SK-N-SH treated with all-trans-retinoic acid at 6 μM for 48 hours (cell line): ENCODE results near the gene PSMB5.

Source experiments
- ATAC-seq: fragments of 200-7000 bp; cut with Tn5 transposase; 3 replicates; pipeline ENCODE4 v1.9.1; 2020; ENCODE audit warnings: mild to moderate bottlenecking, moderate library complexity
- ARNTL ChIP-seq: fragments of 450-650 bp; formaldehyde crosslinking; IDR thresholded peaks from 2 replicates; pipeline ENCODE4 v1.5.0; 2020; ENCODE audit warnings: low read depth, mild to moderate bottlenecking, moderate library complexity, borderline replicate concordance
- BACH2 ChIP-seq: fragments of 250-450 bp; sonication (Bioruptor Pico); IDR thresholded peaks from 2 replicates; pipeline ENCODE4 v1.9.0; 2021; ENCODE audit warnings: mild to moderate bottlenecking, borderline replicate concordance
- CSDC2 ChIP-seq: fragments of 250-450 bp; sonication (Bioruptor Pico); IDR thresholded peaks from 2 replicates; pipeline ENCODE4 v1.5.0; 2020; ENCODE audit warnings: mild to moderate bottlenecking, moderate library complexity
- ESRRG ChIP-seq: fragments of 250-450 bp; sonication (Bioruptor Pico); IDR thresholded peaks from 2 replicates; pipeline ENCODE4 v1.6.1; 2021; ENCODE audit warnings: mild to moderate bottlenecking
- ISL1 ChIP-seq: fragments of 250-450 bp; sonication (Bioruptor Pico); IDR thresholded peaks from 2 replicates; pipeline ENCODE4 v2.1.2; 2022; ENCODE audit warnings: mild to moderate bottlenecking, moderate library complexity
- OSR1 ChIP-seq: fragments of 250-450 bp; sonication (Bioruptor Pico); IDR thresholded peaks from 2 replicates; pipeline ENCODE4 v1.8.0; 2022; ENCODE audit warnings: moderate library complexity, mild to moderate bottlenecking, inconsistent platforms
- RARB ChIP-seq: fragments of 250-450 bp; sonication (Bioruptor Pico); IDR thresholded peaks from 2 replicates; pipeline ENCODE4 v1.8.0; 2021; ENCODE audit warnings: mild to moderate bottlenecking, moderate library complexity
- SNAI2 ChIP-seq: fragments of 250-450 bp; sonication (Bioruptor Pico); IDR thresholded peaks from 2 replicates; pipeline ENCODE4 v1.5.0; 2020; ENCODE audit warnings: mild to moderate bottlenecking, moderate library complexity
- TCF4 ChIP-seq: fragments of 250-450 bp; sonication (Bioruptor Pico); IDR thresholded peaks from 2 replicates; pipeline ENCODE4 v1.8.0; 2021; ENCODE audit warnings: mild to moderate bottlenecking, moderate library complexity, borderline replicate concordance
- TOX ChIP-seq: fragments of 250-450 bp; sonication (Bioruptor Pico); IDR thresholded peaks from 2 replicates; pipeline ENCODE4 v1.8.0; 2021; ENCODE audit warnings: mild to moderate bottlenecking, moderate library complexity, borderline replicate concordance
- TSHZ2 ChIP-seq: fragments of 250-450 bp; sonication (Bioruptor Pico); IDR thresholded peaks from 2 replicates; pipeline ENCODE4 v1.5.0; 2020; ENCODE audit warnings: mild to moderate bottlenecking, moderate library complexity
- ZFP3 ChIP-seq: fragments of 250-450 bp; sonication (Bioruptor Pico); IDR thresholded peaks from 2 replicates; pipeline ENCODE4 v1.5.0; 2020; ENCODE audit warnings: mild to moderate bottlenecking, moderate library complexity
- ZNF565 ChIP-seq: fragments of 450-650 bp; formaldehyde crosslinking; conservative IDR thresholded peaks from 2 replicates; pipeline ENCODE4 v1.5.0; 2020; ENCODE audit warnings: low read depth, mild to moderate bottlenecking, moderate library complexity
- ZNF70 ChIP-seq: fragments of 450-650 bp; formaldehyde crosslinking; IDR thresholded peaks from 2 replicates; pipeline ENCODE4 v1.5.0; 2020; ENCODE audit warnings: mild to moderate bottlenecking, moderate library complexity
- ZNF8 ChIP-seq: fragments of 450-650 bp; formaldehyde crosslinking; IDR thresholded peaks from 2 replicates; pipeline ENCODE4 v1.5.0; 2020; ENCODE audit warnings: mild to moderate bottlenecking, moderate library complexity
- TF ChIP-seq, protein P1 (sequence below): fragments of 250-450 bp; sonication (Bioruptor Pico); IDR thresholded peaks from 2 replicates; pipeline ENCODE4 v1.5.1; 2020; ENCODE audit warnings: low read depth, mild to moderate bottlenecking, moderate library complexity
- TF ChIP-seq, protein P2 (sequence below): fragments of 250-450 bp; sonication (Bioruptor Pico); IDR thresholded peaks from 2 replicates; pipeline ENCODE4 v1.8.0; 2020; ENCODE audit warnings: mild to moderate bottlenecking, moderate library complexity, borderline replicate concordance
- TF ChIP-seq, protein P3 (sequence below): fragments of 250-450 bp; sonication (Bioruptor Pico); IDR thresholded peaks from 2 replicates; pipeline ENCODE4 v1.8.0; 2021; ENCODE audit warnings: low read depth, mild to moderate bottlenecking, moderate library complexity, borderline replicate concordance

Gene PSMB5

DNA sequence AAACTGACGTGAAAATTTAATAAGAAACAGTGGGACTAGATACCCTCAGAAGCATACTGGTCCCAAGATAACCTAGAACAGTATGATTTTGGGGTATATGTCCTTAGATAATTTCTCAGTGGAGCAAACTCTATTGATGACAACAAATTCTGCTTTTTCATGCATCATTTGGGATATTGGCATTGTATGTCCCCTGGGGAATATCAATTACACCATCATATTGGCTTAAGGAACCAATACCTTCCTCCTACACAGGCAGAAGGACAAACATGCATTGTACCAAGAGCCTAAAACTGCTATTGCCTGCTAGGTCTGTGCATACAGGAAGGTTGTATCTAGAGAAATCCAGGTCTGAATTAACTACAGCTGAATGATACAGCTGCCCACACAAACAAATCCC is 40.2 kb upstream of the PSMB5 start:
- no peak for TF ChIP-seq ZNF70 (CRISPR knock-in tag)
- no peak for TF ChIP-seq ISL1 (CRISPR knock-in tag)
- ATAC-seq = no peak

DNA sequence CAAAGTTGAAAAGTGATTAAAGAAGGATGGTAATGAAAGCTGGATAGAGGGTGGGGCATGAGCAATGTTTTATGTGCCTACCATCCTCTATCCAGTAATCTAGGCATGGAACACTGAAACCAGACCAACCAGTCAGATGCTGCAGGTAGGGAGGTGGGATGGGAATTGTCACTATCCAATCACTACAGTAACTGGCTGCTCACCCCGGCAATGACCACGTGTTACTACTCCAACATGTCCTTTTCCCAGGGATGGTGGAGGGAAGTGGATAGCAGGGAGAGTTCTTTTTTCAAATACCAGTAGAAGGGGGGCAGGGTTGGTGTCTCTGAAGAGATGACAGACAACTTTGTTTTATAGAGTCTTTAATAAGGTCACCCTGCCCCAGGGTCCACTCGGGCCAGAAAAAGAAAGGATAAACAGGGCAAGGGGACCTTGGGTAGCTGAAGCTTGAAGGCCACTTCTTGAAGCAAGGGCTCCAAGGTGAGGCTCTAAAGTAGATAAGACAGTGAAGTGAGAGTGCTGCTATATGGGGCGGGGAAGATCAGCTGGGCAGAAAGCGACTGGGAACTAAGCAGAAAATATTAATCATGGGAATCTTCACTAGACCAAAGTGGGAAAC is 37.3 kb upstream of the PSMB5 start:
- TF ChIP-seq OSR1 = no peak
- no peak for TF ChIP-seq TCF4 (CRISPR knock-in tag)
- no peak for TF ChIP-seq ZNF70 (CRISPR knock-in tag)
- no peak for TF ChIP-seq CSDC2 (CRISPR knock-in tag)
- no peak for TF ChIP-seq TSHZ2
- no peak for TF ChIP-seq ZFP3
- peak; percentile 10 for ATAC-seq

DNA sequence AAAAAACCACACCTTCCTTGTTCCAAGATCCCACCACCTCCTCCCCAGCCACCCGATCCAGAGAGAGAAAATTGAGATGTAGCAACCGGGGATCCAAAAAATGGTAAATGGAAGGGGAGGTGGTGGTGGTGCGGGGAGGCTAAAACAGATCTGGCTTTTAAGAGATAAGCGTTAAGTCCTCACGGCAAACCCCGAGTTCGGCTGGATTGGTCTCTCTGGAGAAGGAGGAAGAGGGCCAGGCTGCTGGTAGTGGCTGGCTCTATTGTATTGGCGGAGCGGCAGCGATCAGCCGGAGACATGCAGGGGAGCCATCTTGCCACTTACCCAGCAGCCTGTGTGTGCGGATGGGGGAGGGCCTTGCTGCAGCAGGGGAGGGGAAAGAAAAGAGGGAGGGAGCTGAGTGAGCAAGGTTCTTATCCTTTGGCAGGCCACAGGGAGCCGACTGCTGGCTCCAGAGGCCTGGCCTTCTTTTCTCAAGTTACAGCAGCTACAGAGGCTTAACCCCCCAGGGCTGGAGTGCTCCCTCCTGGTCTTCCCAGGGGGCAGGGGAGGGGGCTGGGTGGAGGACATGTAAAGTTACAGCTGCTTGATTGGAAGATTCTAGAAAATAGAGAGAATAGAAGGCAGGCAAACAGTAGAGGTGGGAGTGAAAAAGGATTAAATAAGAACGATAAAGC is 36.7 kb upstream of the PSMB5 start:
- peak; percentile 96 for ATAC-seq
- no peak for TF ChIP-seq TSHZ2
- peak; percentile 78 for TF ChIP-seq ZNF565 (CRISPR knock-in tag)

- ATAC-seq = no peak
- TF ChIP-seq ZNF70 (CRISPR knock-in tag) = no peak
- TF ChIP-seq, protein P1, sequence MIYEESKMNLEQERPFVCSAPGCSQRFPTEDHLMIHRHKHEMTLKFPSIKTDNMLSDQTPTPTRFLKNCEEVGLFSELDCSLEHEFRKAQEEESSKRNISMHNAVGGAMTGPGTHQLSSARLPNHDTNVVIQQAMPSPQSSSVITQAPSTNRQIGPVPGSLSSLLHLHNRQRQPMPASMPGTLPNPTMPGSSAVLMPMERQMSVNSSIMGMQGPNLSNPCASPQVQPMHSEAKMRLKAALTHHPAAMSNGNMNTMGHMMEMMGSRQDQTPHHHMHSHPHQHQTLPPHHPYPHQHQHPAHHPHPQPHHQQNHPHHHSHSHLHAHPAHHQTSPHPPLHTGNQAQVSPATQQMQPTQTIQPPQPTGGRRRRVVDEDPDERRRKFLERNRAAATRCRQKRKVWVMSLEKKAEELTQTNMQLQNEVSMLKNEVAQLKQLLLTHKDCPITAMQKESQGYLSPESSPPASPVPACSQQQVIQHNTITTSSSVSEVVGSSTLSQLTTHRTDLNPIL (CRISPR knock-in tag) = no peak
- no peak for TF ChIP-seq ESRRG (CRISPR knock-in tag)
- no peak for TF ChIP-seq ISL1 (CRISPR knock-in tag)
- TF ChIP-seq BACH2 (CRISPR knock-in tag) = no peak
- TF ChIP-seq OSR1 = no peak
- TF ChIP-seq, protein P2, sequence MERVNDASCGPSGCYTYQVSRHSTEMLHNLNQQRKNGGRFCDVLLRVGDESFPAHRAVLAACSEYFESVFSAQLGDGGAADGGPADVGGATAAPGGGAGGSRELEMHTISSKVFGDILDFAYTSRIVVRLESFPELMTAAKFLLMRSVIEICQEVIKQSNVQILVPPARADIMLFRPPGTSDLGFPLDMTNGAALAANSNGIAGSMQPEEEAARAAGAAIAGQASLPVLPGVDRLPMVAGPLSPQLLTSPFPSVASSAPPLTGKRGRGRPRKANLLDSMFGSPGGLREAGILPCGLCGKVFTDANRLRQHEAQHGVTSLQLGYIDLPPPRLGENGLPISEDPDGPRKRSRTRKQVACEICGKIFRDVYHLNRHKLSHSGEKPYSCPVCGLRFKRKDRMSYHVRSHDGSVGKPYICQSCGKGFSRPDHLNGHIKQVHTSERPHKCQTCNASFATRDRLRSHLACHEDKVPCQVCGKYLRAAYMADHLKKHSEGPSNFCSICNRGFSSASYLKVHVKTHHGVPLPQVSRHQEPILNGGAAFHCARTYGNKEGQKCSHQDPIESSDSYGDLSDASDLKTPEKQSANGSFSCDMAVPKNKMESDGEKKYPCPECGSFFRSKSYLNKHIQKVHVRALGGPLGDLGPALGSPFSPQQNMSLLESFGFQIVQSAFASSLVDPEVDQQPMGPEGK (CRISPR knock-in tag) = no peak
- no peak for TF ChIP-seq ZNF565 (CRISPR knock-in tag)
- TF ChIP-seq RARB (CRISPR knock-in tag) = no peak
- TF ChIP-seq SNAI2 (CRISPR knock-in tag) = no peak
- TF ChIP-seq, protein P3, sequence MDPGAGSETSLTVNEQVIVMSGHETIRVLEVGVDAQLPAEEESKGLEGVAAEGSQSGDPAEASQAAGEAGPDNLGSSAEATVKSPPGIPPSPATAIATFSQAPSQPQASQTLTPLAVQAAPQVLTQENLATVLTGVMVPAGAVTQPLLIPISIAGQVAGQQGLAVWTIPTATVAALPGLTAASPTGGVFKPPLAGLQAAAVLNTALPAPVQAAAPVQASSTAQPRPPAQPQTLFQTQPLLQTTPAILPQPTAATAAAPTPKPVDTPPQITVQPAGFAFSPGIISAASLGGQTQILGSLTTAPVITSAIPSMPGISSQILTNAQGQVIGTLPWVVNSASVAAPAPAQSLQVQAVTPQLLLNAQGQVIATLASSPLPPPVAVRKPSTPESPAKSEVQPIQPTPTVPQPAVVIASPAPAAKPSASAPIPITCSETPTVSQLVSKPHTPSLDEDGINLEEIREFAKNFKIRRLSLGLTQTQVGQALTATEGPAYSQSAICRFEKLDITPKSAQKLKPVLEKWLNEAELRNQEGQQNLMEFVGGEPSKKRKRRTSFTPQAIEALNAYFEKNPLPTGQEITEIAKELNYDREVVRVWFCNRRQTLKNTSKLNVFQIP = no peak
- no peak for TF ChIP-seq TCF4 (CRISPR knock-in tag)
- no peak for TF ChIP-seq TSHZ2
- no peak for TF ChIP-seq ARNTL
- no peak for TF ChIP-seq ZFP3
- no peak for TF ChIP-seq ZNF8 (CRISPR knock-in tag)
- no peak for TF ChIP-seq TOX
Observed at GRCh38 chr14:23070262-23071129, 35.8 kb upstream of the PSMB5 start.
